CD4-positive, alpha-beta T cell treated with Interleukin-15 for 1 hour (primary cell): ENCODE data around the gene MICOS13.
"Not testable (repeated sequence)": the region's sequence is repeated elsewhere in the genome, so short reads cannot be mapped to it uniquely, and the experiment has no call there.

Experiments
- DNase-seq: peaks from one replicate; pipeline ENCODE4 v3.0.0-alpha.2; 2020

The MICOS13 gene, protein sequence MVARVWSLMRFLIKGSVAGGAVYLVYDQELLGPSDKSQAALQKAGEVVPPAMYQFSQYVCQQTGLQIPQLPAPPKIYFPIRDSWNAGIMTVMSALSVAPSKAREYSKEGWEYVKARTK

DNA sequence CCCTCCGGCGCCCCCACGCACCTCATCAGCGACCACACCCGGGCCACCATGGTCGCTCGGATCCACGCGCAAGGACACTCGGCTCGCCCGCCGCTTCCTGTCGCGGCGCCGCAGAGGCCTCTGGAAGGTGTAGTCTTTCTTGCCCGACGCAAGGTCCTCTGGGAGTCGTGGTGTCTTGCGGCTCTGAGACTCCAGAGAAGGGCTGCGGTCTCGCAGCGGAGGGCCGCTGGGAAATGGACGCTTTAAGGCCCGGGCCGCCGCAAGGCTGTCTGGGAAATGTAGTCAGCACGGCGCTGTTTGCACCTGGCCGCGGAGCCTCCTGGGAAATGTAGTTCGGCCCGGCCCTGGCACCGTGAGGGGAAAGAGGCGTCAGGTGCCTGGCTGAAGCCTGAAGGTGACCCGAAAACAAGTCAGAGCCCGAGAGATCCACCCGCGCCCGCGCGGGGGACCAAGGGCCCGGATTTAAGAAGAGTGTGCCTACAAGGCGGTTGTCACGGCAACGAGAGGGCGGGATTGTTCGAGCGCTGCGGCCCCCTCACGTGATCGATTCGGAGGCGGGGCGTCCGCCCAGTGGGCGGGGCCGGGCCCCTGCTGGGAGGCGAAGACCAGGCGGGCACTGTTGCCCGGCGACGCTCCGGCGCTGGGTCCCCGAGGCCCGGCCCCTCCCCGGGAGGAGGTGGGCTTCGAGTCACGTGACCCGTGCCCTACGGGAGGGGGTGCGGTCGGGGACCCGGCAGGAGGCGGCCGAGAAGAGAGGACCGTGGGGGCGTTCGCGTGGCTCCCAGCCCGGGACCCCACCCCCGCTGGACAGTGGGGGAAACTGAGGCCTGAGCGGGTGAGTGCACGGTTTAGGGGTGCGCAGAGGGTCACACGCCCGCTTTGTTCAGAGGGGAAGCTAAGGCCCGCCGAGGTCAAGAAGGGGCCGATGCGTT, at the start of gene MICOS13, which contains the start of gene HSD11B1L:
Gene MICOS13, minus strand, starts transcription at position 80 of the 932 bp plus-strand sequence. Its CDS starts 30 bp downstream, at position 50.
Gene HSD11B1L, plus strand, starts transcription at position 591 of the 932 bp plus-strand sequence. CDS start 3,806 bp downstream, outside the sequence.
- peak; percentile 99 for DNase-seq

DNA sequence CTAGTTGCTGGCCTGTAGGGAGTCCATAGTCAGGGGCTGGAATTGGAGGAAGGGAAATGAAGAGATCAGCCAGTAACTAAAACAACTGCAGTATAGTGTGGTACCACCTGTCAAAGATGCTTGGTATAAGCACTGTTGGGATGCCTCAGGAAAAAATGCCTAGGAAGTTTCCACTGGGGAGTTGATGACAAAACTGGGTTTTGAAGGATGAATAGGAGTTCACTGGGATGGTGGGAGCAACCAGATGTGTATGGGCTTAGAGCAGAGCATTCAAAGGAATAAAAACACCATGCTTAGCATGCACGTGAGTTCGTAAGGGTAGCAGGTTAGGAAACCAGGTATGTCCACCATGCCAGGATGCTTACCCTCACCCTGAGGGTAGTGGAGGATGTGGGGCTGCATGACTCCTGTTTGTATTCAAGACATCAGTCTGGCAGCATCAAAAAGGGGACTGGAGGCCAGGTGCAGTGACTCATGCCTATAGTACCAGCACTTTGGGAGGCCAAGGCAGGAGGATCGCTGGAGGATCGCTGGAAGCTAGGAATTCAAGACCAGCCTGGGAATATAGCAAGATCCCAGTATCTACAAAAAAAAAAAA, 47.2 kb upstream of the MICOS13 start:
- no peak for DNase-seq

GRCh38 chr19:5719961-5720790, 39.9 kb upstream of the MICOS13 start, which contains the start of the genes CATSPERD and LONP1:
Gene CATSPERD (plus strand): TSS chr19:5720637. CDS start chr19:5720738, 101 bp downstream.
Gene LONP1 (minus strand): TSS chr19:5720146. CDS start chr19:5720132, 14 bp downstream.
- DNase-seq, result peak; percentile 99

GRCh38 chr19:5719274-5719960, 39.1 kb upstream of the MICOS13 start:
- DNase-seq, result no peak

- no peak for DNase-seq
These were observed 38.4 kb upstream of the MICOS13 start for GRCh38 chr19:5718579-5719273.

DNA sequence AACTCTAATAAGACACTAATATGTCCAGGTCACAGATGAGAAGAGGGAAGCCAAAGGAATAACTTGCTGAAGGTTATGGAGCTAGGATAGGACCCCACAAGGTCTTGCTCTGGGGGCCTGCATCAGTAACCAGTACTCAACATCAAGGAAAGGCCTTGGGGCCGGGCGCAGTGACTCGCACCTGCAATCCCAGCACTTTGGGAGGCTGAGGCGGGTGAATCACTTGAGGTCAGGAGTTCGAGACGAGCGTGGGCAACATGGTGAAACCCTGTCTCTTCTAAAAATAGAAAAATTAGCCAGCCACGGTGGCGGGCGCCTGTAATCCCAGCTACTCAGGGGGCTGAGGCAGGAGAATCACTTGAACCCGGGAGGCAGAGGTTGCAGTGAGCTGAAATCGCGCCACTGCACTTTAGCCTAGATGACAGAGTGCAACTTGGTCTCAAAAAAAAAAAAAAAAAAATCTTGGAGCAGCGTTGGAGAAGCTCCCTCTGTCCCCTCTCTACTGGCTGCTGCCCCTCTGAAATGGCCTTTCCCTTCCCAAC, 37.8 kb upstream of the MICOS13 start:
- no peak for DNase-seq

DNA sequence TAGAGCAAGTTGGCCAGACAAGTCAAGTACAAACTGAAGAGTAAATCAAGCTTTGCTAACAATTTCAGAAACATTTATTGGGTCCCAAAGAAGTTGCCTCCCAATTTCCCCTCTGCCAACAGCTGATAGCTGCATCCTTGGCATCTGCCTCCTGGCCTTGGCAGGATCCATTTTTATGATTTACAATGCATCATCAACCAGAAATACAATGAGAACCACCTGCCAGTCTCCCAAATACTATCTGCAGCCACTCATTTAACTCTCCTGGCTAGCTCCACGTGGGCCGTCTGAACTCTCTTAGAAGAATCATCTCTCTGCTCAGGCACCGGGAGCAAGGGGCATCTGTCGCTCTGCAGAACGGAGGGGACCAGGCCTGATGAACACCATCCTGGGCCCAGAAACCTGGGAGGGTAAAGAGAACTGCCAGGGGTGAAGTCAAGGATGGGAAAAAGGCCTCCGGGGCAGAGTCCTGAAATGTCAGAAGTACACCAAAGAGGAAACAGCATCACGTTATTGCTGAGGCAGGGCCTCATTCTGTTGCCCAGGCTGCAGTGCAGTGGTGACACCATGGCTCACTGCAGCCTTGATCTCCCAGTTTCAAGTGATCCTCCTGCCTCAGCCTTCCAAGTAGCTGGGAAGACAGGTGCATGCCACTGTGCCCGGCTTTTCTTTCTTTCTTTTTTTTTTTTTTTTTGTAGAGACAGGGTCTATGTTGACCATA, 37.1 kb upstream of the MICOS13 start:
- DNase-seq, result no peak

- no peak for DNase-seq
These were observed 34.5 kb upstream of the MICOS13 start for GRCh38 chr19:5714816-5715215.

DNA sequence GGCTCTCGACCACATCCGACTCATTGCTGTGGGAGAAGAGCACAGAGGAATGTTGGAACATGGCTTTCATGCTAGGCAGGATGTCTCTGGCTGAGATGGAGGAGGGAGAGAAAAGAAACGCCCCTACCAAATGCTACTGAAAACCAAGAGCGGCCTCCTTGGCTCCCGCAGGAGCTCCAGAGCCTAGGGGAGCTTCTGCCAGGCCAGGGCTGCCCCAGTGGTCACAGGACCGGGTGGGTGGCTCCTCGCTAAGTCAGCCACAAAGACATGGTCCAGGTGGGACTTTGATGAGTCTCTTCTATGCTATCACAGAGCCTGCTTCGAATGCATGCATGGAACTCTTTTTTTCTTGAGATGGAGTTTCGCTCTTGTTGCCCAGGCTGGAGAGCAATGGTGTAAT, 32.9 kb upstream of the MICOS13 start:
- no peak for DNase-seq

- DNase-seq, result no peak
These were observed 31.4 kb upstream of the MICOS13 start for GRCh38 chr19:5711713-5712161.

GRCh38 chr19:5711025-5711424, 30.7 kb upstream of the MICOS13 start:
- DNase-seq, result no peak

GRCh38 chr19:5707576-5708575, 27.6 kb upstream of the MICOS13 start:
- no peak for DNase-seq

DNA sequence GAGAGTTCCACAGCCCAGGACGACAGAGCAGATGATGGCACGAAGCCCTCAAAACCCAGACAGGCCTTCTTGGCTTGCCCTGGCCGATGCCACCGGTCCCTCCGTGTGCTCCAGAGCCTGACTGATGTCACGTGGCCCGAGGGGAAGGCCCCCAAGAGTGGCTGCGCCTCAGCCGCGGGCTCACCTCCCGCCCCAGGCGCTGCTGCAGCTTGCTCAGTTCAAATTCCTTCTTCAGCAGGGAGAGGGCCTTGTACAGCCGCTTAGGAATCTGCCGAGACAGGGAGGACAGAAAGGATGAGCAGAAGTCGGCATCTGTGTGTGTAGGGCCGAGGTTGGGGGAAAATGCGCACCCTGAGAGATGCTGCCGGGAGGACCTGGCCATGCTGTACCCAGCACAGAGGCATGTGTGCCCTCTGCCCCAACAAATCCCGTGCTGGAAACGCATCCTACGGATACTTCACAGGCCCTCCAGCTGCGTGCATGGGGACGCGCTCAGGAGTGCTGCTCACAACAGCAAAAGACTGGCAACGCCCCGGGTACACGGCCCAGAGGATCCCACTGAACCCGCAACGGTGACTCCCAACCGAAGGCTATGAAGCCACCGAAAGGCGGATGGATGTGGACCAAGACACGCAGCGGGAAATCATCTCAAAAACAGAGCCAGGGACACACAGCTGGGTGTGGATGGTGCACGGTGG, 26.7 kb upstream of the MICOS13 start:
- DNase-seq, result no peak

DNA sequence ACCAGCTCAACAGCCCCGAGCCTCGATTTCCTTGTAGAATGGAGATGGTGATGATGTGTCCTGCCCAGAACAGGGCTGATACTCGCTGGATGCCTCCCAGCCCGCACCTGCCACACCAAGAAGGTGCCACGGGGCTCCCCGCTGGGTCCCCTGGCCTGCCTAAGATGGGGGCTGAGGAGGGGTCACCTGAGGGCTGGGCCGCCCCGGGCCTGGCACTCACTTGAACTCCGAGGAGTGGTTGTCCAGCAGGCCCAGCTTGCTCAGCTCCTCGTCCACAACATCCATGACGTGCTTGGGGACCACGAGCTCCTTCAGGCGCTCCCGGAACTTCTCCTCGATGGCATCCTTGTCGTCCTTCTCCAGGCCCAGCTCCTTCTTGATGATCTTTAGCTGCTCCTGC, 25.2 kb upstream of the MICOS13 start:
- DNase-seq, result no peak

DNA sequence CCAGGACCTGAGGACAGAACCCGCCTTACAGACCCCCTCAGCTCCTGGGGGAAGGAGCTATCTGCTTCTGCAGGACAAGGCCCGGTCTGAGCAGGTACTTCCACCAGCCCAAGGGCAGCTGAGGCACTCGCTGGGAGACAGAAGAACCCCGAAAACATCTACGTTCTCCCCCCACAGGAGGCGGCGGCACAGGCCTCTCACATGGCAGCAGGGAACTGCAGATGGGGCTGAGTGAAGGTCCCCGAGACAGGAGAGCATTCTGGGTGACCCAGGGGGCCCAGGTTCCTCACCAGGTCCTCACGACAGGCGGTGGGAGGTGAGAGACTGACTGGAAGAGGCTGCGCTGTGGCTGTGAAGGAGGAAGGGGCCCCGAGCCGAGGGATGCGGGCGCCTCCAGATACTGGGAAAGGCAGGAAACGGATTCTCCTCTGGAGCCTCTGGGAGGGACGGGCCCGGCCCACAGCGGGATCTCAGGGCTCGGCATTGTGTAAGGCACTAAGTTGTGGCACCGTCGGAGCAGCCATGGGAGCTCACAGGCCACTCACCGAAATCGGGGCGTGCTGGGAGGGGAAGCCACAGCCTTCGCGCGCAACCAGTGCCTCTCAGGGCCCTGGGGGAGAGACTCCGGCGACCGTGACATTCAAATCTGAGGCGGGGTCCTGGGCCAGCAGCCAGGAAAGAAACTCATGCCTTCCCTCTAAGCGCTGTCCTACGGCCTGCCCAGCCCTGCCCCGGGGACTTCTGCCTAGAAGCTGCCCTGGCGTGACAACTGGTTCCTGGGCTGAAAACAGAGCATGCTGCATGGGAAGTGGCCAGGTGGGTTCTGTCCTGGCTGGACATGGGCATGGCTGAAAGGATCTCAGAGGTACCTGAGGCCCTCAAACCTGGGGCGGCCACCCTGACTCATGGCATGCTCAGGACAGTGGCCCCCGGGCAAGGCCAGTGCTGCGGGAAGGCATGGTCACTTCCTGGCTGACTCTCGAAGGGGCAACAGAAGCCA, 23.8 kb upstream of the MICOS13 start:
- no peak for DNase-seq

DNA sequence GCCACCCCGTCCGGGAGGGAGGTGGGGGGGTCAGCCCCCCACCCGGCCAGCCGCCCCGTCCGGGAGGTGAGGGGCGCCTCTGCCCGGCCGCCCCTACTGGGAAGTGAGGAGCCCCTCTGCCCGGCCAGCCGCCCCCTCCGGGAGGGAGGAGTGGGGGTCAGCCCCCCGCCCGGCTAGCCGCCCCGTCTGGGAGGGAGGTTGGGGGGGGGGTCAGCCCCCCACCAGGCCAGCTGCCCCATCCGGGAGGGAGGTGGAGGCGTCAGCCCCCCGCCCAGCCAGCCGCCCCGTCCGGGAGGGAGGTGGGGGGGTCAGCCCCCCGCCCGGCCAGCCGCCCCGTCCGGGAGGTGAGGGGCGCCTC, 21.7 kb upstream of the MICOS13 start:
- DNase-seq, result not testable (repeated sequence)

DNA sequence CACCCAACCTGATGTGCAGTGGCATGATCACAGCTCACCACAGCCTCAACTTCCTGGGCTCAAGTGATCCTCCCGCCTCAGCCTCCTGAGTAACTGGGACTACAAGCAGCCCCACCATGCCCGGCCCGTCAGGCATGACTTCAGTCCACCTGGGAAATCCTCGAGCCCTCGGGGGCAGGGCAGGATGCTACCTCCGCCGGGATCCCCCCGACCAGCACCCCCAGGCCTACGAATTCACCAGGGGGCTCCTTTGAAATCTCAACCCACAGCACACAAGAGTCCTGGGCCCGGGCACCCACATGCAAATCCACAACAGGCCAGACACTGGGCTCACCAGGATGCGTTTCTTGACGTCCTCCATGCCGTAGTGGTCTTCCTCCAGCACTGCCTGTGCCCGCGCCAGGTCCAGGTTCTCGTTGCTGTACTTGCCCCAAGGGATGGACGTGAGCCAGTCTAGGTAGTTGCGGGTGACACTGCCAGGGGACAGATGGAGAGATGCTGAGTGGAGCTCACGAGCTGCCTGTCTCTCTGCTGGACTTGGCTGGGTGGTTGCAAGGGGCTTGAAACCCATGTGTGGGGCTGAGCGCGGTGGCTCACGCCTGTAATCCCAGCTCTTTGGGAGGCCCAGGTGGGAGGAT, 20.3 kb upstream of the MICOS13 start:
- no peak for DNase-seq
